Measurements from ENCODE around the gene STRA6. TPM values are rescaled to one million over a fixed set of nuclear protein-coding genes. Genes with fewer than 3 reads are reported as not detected.

STRA6 gene
- polyA plus RNA-seq, 1 donor: 41.7 TPM

DNA sequence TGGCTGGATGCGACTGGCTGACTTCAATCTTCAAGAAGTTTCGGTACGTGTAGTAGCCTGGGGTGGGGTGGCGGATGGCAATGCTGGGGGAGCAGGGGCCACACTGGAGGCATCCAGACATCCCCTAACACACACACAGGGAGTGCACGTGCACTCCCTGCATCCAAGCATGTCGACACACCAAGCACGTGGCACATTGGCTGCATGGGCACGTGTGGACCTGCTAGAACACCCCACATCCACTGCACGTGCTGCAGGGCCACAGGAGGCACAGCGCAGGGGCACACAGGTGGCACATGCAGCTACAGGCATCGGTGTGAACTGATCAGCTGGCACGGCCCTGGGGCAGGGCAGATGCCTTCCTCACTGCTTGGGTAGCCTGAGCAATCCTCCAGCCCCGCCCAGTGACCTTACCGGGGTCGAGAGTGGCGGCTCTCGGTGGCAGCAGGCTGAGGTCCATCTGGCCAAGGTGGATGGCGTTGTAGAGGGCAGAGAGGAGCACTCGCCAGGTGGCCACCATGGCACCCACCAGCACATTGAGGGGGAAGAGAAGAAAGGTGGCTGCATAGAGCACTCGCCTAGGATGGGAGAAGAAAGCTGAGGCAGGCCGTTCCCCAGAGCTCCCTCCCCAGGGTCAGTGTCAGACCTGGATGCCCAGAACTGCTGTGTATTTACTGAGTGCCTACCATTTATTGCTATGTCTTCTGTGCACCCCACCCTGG is 21.5 kb downstream of the STRA6 start:
- DNase-seq: no peak

DNA sequence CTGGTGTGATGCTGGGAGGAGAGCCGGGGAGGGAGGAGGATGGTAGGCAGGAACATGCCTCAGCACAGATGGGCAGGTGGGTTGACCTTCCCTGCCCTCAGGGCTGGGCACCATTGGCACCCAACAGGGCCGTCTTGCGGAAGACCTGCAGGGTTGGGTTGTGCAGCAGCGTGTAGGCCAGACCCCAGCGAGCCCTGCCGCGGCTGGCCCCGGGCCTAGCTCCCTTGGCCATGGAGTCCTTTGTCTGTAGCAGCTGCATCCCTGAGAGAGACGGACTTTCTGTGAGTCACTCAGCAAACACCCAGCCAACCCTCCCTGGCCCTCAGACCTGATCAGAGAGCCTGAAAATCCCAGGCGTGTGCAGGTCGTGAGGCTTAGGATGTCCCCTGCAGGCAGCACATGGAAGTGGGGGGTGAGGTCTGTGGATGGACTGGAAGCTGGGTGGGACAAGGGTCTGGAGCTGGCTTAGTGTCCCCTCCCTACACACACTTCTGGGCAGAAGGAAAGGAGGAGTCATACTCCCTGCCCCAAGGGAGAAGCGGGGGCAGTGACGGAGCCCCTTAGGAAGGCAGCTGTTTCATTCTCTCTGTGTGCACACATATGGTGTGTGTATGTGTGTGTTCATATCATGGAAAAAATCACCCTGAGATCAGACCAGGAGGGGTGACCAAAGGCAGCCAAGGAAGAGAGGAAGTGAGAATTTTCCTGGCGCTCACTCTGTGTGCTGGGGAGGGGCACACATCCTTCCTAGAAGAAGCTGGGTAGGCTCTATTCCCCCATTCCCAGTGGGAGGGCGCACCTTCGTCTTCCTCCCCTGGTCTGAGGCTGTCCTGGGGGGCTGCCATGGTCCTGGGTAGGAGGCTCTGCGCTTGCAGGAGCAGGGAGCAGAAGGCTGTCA is 22.4 kb downstream of the STRA6 start:
- no peak for DNase-seq

DNA sequence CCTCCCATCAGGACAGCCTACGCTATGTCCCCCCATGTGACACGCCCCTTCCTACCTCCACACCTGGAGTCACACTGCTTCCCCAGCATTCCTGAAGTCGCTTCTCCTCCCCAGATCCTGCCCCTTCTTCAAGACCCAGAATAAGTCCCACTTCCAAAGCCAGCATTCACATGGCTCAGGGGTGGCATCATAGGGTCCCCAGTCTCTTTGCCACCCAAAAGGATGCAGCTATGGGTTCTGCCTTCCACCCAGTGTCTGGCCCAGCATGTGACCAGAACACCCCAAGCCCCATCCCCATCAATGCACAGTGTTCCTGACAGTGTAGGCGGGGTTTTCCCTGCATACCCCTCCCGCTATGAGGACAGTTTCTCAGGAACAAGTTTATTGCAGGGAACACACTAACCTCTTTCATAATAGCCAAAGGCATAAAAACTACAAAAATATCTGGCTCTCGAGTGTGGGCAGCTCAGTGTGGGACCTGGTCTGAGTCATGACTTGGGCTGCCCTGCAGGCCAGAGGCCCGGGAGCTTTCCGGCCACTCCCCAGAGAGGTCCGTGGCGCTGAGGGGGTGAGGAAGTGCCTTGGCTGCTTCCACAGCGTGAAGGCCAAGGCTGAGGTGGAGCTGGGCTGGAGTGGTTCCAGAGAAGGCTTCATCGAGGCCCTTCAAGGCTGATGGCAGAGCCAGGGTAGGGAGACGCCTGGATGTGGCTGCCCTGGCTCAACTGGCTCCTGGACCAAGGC is 23.3 kb downstream of the STRA6 start:
- DNase-seq: no peak

DNA sequence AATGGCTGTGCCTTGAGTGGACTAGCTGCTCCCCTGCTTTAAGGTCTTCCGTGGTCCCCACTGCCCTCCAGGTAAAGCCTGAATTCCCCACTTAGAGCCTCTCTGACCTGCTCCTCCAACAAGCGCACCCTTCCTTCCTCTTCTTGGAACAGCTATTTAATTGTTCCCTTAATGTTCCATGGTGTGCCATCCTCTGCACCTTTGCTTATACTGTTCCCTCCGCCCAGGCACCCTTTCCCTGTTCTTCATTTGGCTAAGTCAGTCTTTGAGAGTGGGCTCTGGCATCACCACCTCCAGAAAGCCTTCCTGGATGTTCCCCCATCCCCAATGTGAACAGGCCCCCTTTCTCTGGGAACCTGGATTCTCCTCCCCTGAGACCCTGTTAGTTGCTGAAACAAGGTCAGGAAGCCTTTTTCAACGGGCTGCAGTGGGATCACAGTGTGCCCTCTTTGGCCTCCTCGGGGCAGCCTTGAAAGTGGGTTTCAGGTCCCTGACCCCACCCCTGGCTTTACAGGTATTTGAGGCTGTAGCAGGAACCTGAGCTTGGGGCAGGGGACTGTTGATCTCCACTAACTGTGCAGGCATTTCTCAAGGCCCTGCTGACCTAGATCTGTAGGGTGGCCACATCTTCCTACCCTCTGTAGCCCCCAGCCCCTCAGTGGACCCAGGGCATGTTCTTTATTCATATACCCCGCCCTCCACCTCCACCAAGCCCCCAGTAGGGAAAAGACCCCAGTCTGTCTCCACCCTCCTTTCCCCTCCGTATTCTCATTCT is 24.1 kb downstream of the STRA6 start:
- no peak for DNase-seq

DNA sequence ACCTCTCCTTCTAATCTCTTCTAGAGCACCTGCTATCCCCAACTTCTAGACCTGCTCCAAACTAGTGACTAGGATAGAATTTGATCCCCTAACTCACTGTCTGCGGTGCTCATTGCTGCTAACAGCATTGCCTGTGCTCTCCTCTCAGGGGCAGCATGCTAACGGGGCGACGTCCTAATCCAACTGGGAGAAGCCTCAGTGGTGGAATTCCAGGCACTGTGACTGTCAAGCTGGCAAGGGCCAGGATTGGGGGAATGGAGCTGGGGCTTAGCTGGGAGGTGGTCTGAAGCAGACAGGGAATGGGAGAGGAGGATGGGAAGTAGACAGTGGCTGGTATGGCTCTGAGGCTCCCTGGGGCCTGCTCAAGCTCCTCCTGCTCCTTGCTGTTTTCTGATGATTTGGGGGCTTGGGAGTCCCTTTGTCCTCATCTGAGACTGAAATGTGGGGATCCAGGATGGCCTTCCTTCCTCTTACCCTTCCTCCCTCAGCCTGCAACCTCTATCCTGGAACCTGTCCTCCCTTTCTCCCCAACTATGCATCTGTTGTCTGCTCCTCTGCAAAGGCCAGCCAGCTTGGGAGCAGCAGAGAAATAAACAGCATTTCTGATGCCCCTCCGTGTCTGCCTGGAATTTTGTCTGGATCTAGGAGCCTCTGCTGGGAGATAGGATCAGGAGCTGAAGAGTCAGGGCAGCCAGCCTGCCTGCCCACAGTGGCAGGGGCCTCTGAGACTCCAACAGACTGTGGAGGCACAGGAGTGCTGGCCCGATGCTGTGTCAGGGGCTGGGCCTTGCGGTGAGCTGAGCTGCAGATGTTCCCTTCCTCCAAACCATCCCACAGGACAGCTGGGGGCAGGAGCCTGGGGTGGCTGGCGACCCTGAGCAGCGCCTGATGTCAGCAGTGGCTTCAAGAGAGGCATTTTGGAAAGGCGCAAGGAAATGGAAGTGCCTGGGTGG is 26.0 kb downstream of the STRA6 start:
- DNase-seq: no peak

DNA sequence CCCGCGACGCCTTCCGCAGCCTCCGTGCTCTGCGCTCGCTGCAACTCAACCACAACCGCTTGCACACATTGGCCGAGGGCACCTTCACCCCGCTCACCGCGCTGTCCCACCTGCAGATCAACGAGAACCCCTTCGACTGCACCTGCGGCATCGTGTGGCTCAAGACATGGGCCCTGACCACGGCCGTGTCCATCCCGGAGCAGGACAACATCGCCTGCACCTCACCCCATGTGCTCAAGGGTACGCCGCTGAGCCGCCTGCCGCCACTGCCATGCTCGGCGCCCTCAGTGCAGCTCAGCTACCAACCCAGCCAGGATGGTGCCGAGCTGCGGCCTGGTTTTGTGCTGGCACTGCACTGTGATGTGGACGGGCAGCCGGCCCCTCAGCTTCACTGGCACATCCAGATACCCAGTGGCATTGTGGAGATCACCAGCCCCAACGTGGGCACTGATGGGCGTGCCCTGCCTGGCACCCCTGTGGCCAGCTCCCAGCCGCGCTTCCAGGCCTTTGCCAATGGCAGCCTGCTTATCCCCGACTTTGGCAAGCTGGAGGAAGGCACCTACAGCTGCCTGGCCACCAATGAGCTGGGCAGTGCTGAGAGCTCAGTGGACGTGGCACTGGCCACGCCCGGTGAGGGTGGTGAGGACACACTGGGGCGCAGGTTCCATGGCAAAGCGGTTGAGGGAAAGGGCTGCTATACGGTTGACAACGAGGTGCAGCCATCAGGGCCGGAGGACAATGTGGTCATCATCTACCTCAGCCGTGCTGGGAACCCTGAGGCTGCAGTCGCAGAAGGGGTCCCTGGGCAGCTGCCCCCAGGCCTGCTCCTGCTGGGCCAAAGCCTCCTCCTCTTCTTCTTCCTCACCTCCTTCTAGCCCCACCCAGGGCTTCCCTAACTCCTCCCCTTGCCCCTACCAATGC is 27.1 kb downstream of the STRA6 start:
- no peak for DNase-seq

DNA sequence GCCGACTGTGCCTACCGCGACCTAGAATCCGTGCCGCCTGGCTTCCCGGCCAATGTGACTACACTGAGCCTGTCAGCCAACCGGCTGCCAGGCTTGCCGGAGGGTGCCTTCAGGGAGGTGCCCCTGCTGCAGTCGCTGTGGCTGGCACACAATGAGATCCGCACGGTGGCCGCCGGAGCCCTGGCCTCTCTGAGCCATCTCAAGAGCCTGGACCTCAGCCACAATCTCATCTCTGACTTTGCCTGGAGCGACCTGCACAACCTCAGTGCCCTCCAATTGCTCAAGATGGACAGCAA is 27.7 kb downstream of the STRA6 start:
- no peak for DNase-seq

DNA sequence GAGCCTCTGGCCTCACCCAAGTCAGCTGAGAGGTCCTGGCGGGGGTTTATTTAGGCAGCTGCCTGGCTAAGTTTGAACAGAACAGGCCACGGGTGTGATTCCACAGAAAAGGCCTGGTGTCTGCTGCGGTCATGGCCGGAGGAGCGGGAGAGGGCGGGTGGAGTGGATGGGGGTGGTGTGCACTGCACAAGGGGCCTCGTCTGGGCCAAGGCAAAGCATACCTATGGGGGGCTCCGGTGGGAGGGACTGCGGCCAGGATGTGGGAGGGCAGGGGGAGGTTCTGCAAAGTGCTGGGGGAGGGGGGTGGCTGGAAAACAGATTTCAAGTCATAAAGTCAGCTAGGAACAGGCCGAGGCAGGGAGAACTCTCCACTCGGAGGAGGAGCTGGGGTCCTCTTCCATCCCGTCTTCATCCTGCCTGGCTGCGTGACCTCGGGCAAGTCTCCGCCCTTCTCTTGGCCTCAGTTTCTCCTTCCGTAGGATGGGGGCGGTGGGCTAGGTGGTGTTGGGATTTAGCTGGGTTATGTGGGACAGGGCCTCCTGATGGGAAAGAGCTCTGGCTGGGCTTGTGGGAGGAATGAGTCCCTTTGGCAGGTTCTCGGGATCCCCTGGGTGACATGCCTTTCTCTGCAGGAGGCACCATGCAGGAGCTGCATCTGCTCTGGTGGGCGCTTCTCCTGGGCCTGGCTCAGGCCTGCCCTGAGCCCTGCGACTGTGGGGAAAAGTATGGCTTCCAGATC is 28.2 kb downstream of the STRA6 start:
- DNase-seq: no peak

DNA sequence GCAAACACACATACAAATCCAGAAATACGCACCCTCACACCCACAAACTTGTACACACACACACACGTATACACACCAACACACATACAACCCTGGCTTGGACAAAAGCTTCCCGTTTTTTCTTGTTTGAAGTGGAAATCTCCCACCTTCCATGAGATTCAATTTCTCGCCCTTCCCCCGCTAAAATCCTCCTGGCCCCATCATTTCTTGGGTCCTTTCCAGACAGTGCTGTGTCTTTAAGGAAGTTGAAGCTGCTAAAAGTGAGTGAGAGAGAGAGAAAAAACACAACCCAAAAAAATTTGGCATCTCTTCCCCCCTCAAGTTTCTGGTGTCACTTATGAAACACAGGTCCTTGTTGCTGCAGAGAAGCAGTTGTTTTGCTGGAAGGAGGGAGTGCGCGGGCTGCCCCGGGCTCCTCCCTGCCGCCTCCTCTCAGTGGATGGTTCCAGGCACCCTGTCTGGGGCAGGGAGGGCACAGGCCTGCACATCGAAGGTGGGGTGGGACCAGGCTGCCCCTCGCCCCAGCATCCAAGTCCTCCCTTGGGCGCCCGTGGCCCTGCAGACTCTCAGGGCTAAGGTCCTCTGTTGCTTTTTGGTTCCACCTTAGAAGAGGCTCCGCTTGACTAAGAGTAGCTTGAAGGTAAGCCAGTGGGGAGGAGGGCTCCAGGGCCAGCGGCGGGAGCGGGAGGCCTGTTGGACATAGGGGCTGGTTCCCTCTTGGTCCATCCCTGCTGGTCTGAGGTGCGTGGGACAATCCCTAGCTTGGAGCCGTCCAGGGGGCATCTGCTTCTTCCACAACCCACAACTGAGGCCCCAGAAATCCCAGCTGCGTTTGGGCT is 29.0 kb downstream of the STRA6 start, which contains the start of gene ISLR:
Gene ISLR, plus strand, starts transcription at position 331 of the 839 bp plus-strand sequence. CDS start 1,149 bp downstream, outside the sequence.
- DNase-seq: peak; percentile 59

DNA sequence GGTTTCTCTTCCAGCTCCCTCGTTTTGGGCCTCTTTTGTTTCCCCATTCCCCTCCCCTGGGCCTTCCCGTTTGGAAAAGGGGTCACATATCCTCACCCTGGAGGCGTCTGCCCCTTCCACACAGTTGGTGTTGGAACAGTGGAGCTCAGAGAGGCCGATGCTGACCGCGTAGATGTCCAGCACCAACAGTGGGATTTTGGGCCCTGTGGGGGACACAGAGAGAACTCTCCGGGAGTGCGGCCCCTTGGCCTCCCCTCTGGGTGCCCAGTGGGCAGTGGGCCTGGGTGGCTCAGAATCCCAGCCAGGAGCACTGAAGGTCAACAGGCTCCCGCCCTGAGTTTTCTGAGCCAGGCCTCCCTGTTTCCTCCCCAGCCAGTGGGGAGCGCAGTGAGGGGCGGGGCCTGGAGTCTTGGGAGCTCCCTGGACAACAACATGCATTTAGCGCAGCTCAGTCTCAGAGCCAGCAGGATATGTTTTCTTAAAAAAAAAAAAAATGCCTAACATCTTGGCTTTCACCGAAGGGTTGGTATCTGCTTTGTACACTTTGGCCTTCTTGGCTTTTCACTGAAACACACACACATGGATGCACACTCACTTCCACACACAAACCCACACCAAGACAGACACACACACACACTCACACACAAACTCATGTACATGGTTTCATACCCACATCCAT is 29.7 kb downstream of the STRA6 start:
- peak; percentile 67 for DNase-seq

DNA sequence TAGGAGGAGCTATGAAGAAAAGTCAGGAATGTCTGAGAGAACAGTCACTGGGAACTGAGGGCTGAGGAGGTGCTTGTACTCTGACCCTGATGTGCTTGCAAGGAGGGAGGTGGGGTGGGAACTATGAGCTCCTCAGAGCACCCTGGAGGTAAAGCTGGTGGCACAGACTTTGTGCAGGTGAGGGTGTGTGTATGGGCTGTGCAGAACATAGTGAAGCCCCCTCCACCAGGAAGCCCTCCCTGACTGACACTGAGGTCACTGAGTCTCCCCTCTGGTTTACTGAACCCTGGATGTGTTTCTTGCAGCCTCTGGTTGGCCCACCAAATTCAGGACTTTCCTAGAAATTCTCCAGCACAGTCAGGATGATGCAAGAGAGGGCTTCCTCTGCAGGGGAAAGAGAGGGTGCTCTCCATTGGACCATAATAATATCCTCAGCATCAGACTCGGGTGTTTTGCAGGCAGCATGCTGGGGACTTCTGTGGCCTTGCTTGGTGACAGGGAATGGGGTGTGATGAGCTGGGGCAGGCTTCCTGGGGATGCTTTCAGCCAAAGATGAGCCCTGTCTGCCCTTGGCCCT is 30.5 kb downstream of the STRA6 start:
- no peak for DNase-seq

DNA sequence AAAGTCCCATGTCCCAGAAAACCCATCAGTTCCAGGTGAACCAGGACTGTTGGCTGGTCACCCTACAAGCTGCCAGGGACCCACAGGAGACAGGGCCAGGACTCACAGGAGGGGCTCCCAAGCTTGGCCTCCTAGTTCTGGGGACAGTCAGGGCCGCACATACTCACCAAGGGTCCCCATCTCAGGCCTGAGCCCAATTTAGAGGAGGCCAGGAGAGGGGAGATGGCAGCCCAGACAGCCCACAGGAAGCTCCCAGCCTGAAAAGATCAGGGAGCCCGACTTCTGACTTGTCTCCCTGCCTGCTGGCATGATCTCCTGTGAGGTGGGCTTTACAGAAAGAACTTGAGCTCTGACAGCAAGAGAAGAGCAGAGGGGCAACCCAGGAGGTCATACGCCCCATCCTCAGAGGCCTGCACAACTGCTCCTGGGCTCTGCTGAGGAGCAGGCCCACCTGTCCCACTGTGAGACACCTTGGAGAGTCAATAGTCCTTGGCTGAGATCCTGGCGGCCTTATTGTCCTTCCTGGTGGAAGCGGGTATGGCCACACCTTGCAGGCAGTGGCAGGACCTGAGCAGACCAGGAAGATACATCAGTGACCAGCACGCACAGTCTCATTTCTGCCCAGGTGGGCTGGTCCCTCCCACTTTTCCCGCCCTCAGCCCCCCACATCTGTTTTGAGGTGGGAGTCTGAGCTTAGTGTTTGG is 31.6 kb downstream of the STRA6 start:
- no peak for DNase-seq

DNA sequence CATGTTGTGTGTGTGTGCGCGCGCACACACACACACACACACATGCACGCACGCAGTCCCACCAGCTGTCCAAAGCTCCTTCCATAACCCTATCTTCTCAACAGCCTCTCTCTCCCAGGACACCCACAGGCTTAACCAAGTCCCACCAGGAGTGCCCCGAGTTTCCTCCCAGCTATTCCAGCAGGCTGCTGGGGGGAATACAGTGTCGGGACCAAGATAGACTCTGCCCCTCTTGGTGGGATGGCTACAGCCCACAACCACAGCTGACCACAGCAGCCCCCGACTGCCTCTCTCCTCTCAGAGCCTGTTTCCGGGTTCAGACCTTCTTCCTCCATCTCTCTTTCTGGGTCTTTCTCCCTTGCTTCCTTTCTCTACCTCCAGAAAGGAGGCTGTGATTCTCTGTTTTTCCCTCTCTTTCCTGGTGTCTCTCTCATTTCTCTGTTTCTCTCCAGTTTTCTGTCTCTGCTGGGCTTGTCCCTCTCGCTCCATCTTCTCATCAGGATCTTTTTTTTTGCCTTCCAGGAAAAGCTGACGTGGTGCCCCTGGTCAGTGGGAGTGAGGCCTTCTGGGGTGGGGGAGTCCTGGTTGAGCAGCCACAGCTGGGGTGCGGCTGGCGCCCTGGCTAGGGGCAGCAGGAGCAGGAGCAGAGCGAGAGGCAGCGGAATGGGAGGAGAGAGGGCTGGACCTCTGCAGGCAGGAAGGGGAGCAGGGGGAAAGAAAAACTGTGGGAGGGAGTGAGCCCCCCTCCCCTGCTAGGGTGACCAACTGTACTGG is 32.3 kb downstream of the STRA6 start:
- DNase-seq: no peak

DNA sequence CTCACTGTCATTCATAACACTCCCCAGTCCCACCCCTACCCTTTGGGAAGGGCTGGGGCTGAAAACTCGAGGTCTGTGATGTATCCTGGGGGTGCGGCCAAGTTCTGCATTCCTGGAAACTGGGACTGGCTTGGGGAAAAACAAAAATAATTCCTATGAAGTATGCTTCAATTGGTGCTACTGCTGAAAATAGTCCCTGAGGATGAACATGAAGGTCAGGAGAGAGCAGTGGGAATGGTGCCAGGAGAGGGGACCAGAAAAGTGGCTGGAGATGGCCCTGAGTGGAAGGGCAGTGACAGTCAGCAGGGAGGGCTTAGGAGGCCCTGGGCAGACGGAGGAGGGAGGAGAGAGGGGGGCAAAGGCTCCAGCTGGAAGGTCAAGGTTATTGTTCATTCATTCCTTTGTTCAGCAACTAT is 33.9 kb downstream of the STRA6 start:
- DNase-seq: no peak

DNA sequence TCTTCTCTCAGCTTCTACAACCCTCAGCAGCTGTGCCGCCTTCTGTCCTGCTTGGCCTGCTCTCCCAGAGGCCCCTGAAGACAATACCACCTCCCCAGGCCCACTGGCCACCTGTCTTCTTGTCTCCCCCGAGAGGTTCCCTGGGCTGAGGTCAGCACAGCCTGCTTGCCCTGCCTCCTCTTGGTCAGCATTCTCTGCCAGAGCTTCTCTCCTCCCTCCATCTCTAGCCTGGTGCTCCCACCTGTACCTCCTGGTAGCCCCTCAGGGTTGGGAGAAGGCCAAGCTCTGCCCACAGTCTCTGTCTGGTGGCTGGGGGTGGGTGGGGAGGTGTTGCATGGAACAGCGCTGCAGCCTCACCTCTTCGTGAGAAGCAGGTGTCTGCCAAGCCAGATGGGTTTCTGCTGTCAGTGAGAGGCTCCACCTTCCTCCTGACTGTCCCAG is 34.7 kb downstream of the STRA6 start:
- no peak for DNase-seq
